DND-41 (cell line): Measurements from ENCODE around the gene GOSR1.

Experiments used
- ATAC-seq: fragments of 200-7000 bp; cut with Tn5 transposase; 3 replicates; pipeline ENCODE4 v1.9.1; 2021; ENCODE audit warnings: low read depth; ENCODE audit not compliant: insufficient read depth
- DNase-seq: peaks from one replicate; pipeline ENCODE4 v3.0.0-alpha.2; 2020
- H2AFZ ChIP-seq: 2 replicates; pipeline ENCODE4 v1.6.0; 2012; ENCODE audit warnings: low read depth, low read length
- H3K27ac ChIP-seq: 2 replicates; pipeline ENCODE4 v1.5.1; 2012; ENCODE audit warnings: low read length, inconsistent platforms
- H3K27me3 ChIP-seq: fragments of 200-600 bp; sonication (generic); 2 replicates; pipeline ENCODE4 v1.6.0; 2012; ENCODE audit warnings: low read length, mild to moderate bottlenecking, inconsistent platforms; ENCODE audit not compliant: insufficient read depth, poor library complexity
- H3K36me3 ChIP-seq: 2 replicates; pipeline ENCODE4 v1.5.1; 2012; ENCODE audit warnings: low read length, inconsistent platforms; ENCODE audit not compliant: insufficient read depth
- H3K4me1 ChIP-seq: 2 replicates; pipeline ENCODE4 v1.5.1; 2012; ENCODE audit warnings: mild to moderate bottlenecking, low read length; ENCODE audit not compliant: insufficient read depth
- H3K4me2 ChIP-seq: 2 replicates; pipeline ENCODE4 v1.6.0; 2012; ENCODE audit warnings: mild to moderate bottlenecking, moderate library complexity, low read length, inconsistent platforms; ENCODE audit not compliant: insufficient read depth
- H3K4me3 ChIP-seq, 2 experiments: fragments of 200-600 bp in 1 of 2; shearing (Covaris generic) in 1 of 2; 2 replicates each; pipeline ENCODE4 v1.5.1; 2012 to 2016; ENCODE audit warnings: inconsistent platforms in 2 of 2, low read length in 2 of 2, mild to moderate bottlenecking in 2 of 2, low read depth in 1 of 2, moderate library complexity in 1 of 2
- H3K79me2 ChIP-seq: 2 replicates; pipeline ENCODE4 v1.6.0; 2012; ENCODE audit warnings: low read length, inconsistent platforms; ENCODE audit not compliant: insufficient read depth
- H3K9ac ChIP-seq: 2 replicates; pipeline ENCODE4 v1.6.0; 2012; ENCODE audit warnings: low read depth, mild to moderate bottlenecking, inconsistent platforms, low read length, moderate library complexity
- H3K9me3 ChIP-seq: 2 replicates; pipeline ENCODE4 v1.5.1; 2012; ENCODE audit warnings: low read length, moderate library complexity, mild to moderate bottlenecking, inconsistent platforms; ENCODE audit not compliant: insufficient read depth, severe bottlenecking
- H4K20me1 ChIP-seq: 2 replicates; pipeline ENCODE4 v1.6.0; 2012; ENCODE audit warnings: low read length; ENCODE audit not compliant: insufficient read depth
- EZH2 ChIP-seq: IDR thresholded peaks from 3 replicates; pipeline ENCODE4 v1.6.1; 2012; ENCODE audit warnings: borderline replicate concordance, low read depth, mild to moderate bottlenecking, moderate library complexity, low read length, inconsistent platforms; ENCODE audit not compliant: severe bottlenecking
- TF ChIP-seq, protein P1 (sequence below): IDR thresholded peaks from 2 replicates; pipeline ENCODE4 v1.5.1; 2012; ENCODE audit warnings: borderline replicate concordance, low read length, moderate library complexity, mild to moderate bottlenecking; ENCODE audit not compliant: poor library complexity, severe bottlenecking; ENCODE audit errors: extremely low read depth

Gene GOSR1

DNA sequence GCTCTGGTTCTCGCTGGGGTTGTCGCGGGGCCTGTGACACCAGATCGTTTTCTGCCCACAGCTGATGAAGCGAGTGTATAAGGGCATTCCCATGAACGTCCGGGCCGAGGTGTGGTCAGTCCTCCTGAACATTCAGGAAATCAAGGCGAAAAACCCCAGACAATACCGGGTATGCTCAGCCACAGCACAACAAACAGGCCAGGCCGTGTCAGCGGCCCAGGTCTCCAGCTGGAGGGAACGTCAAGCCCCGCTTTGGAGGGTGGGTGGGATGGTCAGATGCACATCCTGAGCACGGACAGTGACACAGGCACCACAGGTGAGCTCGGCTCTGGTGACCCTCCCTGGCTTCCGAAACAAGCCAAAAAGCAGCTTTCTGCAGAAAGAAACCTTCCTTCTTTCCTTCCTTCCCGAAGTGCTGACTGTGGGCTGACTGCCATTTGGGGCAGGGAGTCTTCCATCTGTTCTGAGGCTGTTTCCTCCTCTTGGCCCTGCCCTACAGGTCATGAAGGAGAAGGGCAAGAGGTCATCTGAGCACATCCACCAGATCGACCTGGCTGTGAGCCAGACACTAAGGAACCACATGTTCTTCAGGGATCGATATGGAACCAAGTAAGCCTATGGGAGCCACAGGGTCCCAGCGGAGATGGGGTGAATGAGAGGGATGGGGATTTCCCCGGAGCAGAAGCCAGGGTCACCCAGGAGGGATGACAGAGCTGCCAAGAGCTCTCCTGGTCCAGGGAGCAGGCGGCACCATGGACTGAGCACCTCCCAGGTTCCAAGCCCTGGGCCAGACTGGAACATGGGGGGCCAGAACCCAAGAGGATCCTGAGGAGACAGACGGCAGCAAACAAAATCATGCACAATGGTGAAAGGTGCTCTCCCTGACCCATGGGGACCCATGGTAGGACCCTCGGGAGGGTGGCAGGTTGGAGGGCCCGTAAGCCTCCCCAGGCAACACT lies 79.4 kb downstream of the GOSR1 start:
- no peak for ATAC-seq
- no peak for DNase-seq
- H3K79me2 ChIP-seq: no peaks in the 10 kb centered on the region

GRCh38 chr17:30557916-30558685 lies 80.9 kb downstream of the GOSR1 start:
- Histone ChIP-seq H3K9me3 (no peaks in the 10 kb centered on the region), H3K4me2 (peak overlapping the region; percentile 48; the same call in 1 of the 2 replicates), H3K36me3 (no peaks in the 10 kb centered on the region), H3K9ac (peak overlapping the region; percentile 18; the same call in 1 of the 2 replicates), H3K27ac (0 out of 2 replicates have a peak overlapping the region, but pooled peaks have one; percentile 23), H4K20me1 (0 out of 2 replicates have a peak, but pooled peaks cover 3% of the 10 kb centered on the region), H3K4me3 (no peak overlapping the region), H3K79me2 (no peaks in the 10 kb centered on the region), H3K27me3 (no peaks in the 10 kb centered on the region), H2AFZ (no peak overlapping the region), H3K4me1 (peaks cover 17% of the 10 kb centered on the region)
- ATAC-seq: no peak
- DNase-seq: no peak
- TF ChIP-seq EZH2: no peak
- TF ChIP-seq, protein P1, sequence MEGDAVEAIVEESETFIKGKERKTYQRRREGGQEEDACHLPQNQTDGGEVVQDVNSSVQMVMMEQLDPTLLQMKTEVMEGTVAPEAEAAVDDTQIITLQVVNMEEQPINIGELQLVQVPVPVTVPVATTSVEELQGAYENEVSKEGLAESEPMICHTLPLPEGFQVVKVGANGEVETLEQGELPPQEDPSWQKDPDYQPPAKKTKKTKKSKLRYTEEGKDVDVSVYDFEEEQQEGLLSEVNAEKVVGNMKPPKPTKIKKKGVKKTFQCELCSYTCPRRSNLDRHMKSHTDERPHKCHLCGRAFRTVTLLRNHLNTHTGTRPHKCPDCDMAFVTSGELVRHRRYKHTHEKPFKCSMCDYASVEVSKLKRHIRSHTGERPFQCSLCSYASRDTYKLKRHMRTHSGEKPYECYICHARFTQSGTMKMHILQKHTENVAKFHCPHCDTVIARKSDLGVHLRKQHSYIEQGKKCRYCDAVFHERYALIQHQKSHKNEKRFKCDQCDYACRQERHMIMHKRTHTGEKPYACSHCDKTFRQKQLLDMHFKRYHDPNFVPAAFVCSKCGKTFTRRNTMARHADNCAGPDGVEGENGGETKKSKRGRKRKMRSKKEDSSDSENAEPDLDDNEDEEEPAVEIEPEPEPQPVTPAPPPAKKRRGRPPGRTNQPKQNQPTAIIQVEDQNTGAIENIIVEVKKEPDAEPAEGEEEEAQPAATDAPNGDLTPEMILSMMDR: no peak

More for the DNA sequence above, 79.4 kb downstream of the GOSR1 start:
- H3K4me2 ChIP-seq: no peak overlapping the region
- no peak overlapping the region for H2AFZ ChIP-seq
- H3K4me3 ChIP-seq: no peak overlapping the region
- no peaks in the 10 kb centered on the region for H3K9me3 ChIP-seq
- H4K20me1 ChIP-seq: 0 out of 2 replicates have a peak, but pooled peaks cover 3% of the 10 kb centered on the region
- H3K9ac ChIP-seq: no peak overlapping the region
- no peaks in the 10 kb centered on the region for H3K27me3 ChIP-seq
- H3K36me3 ChIP-seq: no peaks in the 10 kb centered on the region
- TF ChIP-seq, protein P1: no peak
- no peak for TF ChIP-seq EZH2
- no peak overlapping the region for H3K27ac ChIP-seq
- H3K4me1 ChIP-seq: peaks cover 17% of the 10 kb centered on the region

GRCh38 chr17:30558686-30559545 lies 81.7 kb downstream of the GOSR1 start:
- no peaks in the 10 kb centered on the region for H3K79me2 ChIP-seq
- no peak overlapping the region for H3K27ac ChIP-seq

More at GRCh38 chr17:30558686-30559545, 81.7 kb downstream of the GOSR1 start:
- H2AFZ ChIP-seq: no peak overlapping the region
- peaks cover 17% of the 10 kb centered on the region for H3K4me1 ChIP-seq
- no peak for DNase-seq
- ATAC-seq: no peak
- no peak overlapping the region for H3K4me3 ChIP-seq
- 0 out of 2 replicates have a peak overlapping the region, but pooled peaks have one; percentile 48 for H3K4me2 ChIP-seq
- H3K36me3 ChIP-seq: no peaks in the 10 kb centered on the region
- TF ChIP-seq, protein P1: no peak
- no peak for TF ChIP-seq EZH2
- no peaks in the 10 kb centered on the region for H3K9me3 ChIP-seq
- no peak overlapping the region for H3K9ac ChIP-seq
- 0 out of 2 replicates have a peak, but pooled peaks cover 3% of the 10 kb centered on the region for H4K20me1 ChIP-seq
- no peaks in the 10 kb centered on the region for H3K27me3 ChIP-seq
